DOHH2 (cell line): ENCODE results near the gene SLC37A1.

Experiments used
- H3F3A ChIP-seq: fragments of 200-600 bp; sonication (generic), shearing (Covaris generic); 2 replicates; pipeline ENCODE4 v1.6.0; 2016; ENCODE audit warnings: antibody characterized with exemption, mild to moderate bottlenecking; ENCODE audit not compliant: control insufficient read depth, insufficient read depth
- H3K27ac ChIP-seq: fragments of 200-600 bp; sonication (generic); 2 replicates; pipeline ENCODE4 v1.5.1; 2014; ENCODE audit warnings: low read depth, mild to moderate bottlenecking, low read length, moderate library complexity
- H3K27me3 ChIP-seq: fragments of 200-600 bp; sonication (generic); 2 replicates; pipeline ENCODE4 v1.6.1; 2014; ENCODE audit warnings: mild to moderate bottlenecking, low read length, mixed read lengths; ENCODE audit not compliant: control insufficient read depth
- H3K36me3 ChIP-seq: fragments of 200-600 bp; sonication (generic); 2 replicates; pipeline ENCODE4 v1.6.1; 2014; ENCODE audit warnings: mild to moderate bottlenecking, low read length, moderate library complexity, mixed read lengths; ENCODE audit not compliant: control insufficient read depth
- H3K4me1 ChIP-seq: fragments of 200-600 bp; sonication (generic); 2 replicates; pipeline ENCODE4 v1.6.1; 2014; ENCODE audit warnings: mild to moderate bottlenecking, low read length, mixed read lengths; ENCODE audit not compliant: control insufficient read depth
- H3K4me2 ChIP-seq: fragments of 200-600 bp; sonication (generic); 2 replicates; pipeline ENCODE4 v1.6.0; 2014; ENCODE audit warnings: mild to moderate bottlenecking, low read length, moderate library complexity
- H3K4me3 ChIP-seq: fragments of 200-600 bp; sonication (generic); 2 replicates; pipeline ENCODE4 v1.5.1; 2014; ENCODE audit warnings: mild to moderate bottlenecking, low read length, mixed read lengths
- H3K79me2 ChIP-seq: fragments of 200-600 bp; sonication (generic); 2 replicates; pipeline ENCODE4 v1.6.1; 2014; ENCODE audit warnings: mild to moderate bottlenecking, low read length, mixed read lengths; ENCODE audit not compliant: control insufficient read depth
- H3K9me2 ChIP-seq: fragments of 200-600 bp; sonication (generic); replicated peaks from 2 replicates; pipeline ENCODE4 v1.6.1; 2014; ENCODE audit warnings: mild to moderate bottlenecking, low read length, mixed read lengths; ENCODE audit not compliant: control insufficient read depth
- H3K9me3 ChIP-seq: fragments of 200-600 bp; sonication (generic); 2 replicates; pipeline ENCODE4 v1.6.1; 2014; ENCODE audit warnings: antibody characterized with exemption, low read length, mixed read lengths; ENCODE audit not compliant: control insufficient read depth, insufficient read depth
- H4K20me1 ChIP-seq: fragments of 200-600 bp; sonication (generic); 2 replicates; pipeline ENCODE4 v1.6.0; 2014; ENCODE audit warnings: low read depth, mild to moderate bottlenecking, antibody characterized with exemption, low read length, moderate library complexity; ENCODE audit not compliant: control insufficient read depth, insufficient read depth
- EZH2phosphoT487 ChIP-seq: fragments of 200-600 bp; sonication (generic); IDR thresholded peaks from 2 replicates; pipeline ENCODE4 v1.6.1; 2017; ENCODE audit warnings: borderline replicate concordance, mild to moderate bottlenecking, antibody characterized with exemption, low read length, moderate library complexity, mixed read lengths
- TF ChIP-seq, protein P1 (sequence below): fragments of 200-600 bp; sonication (generic); IDR thresholded peaks from one replicate; pipeline ENCODE4 v1.5.1; 2014; ENCODE audit warnings: antibody characterized with exemption, mild to moderate bottlenecking, low read depth, low read length; ENCODE audit not compliant: poor library complexity, severe bottlenecking

Gene SLC37A1

DNA sequence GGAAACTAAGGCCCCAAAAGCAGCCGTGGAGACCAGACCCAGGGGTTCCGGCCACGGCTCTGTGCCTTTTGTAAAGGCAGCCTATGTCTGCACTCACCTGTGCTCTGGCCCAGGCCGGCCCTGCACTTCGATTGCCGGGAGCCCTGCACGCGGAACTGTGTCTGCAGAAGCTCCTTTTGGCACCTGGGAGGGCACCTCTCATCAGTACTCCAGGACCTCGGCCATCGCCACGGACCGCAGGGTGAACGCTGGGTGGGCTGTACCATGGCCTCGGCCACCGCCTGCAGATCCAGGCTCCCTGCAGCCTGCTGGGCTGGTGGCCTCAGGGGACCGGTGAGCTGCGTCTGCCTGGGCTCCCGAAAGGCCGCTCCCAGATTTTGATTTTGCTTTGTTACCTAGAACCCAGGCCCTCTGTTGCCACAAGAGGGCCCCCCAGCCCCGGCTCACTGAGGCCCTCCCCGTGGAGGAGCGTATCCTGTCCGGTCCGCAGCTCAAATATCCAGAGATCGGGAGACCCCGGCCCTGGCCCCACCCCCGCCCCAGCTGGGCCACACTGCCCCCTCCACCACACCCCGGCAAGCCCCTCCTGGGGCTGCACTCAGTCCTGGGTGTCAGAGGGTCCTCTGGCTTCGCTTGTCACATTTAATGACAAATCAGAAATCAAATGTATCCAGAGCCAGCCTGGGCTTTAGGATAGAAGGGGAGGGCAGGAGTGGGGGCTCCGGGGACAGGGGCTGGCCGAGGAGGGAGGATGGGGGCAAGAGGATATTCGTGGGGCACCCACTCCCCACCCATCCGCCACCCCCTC lies 79.6 kb downstream of the SLC37A1 start:
- peak overlapping the region; percentile 18; the same call in 1 of the 2 replicates for H3K4me2 ChIP-seq
- no peaks in the 10 kb centered on the region for H3K9me3 ChIP-seq

DNA sequence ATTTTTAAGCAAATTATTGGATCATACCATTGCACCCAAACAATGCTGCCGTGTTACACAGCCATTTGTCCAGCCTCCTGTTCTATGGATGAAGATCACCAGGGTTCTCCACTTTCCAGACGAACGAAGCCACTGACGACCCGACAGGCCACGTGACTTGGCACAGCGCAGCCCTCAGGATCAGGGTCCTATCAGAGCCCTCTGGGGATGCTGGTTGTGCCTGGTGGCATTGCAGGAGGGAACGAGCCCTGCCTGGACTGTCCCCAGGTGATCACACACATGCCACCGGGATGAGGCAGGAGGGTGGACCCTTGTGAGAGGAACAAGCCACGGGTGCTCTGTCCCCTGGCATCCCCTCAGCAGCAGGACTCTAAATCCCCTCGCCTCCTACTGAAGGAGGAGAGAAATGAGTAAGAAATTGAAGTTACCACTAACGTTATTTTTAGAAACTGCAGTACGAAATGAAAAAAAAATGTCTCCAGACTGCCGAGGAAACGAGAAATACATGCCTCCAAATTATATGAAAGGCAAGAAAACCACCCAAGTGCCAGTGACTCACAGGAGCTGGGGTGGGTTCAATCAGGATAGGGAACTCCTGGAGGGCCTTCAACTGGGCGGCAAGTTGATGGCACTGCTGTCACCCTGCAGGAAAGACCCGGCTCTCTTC lies 81.1 kb downstream of the SLC37A1 start:
- H3K4me3 ChIP-seq, result no peak overlapping the region
- no peaks in the 10 kb centered on the region for H3F3A ChIP-seq
- H3K79me2 ChIP-seq, result no peaks in the 10 kb centered on the region
- no peaks in the 10 kb centered on the region for H3K9me3 ChIP-seq
- H3K4me2 ChIP-seq, result no peak overlapping the region
- H3K4me1 ChIP-seq, result peaks cover 18% of the 10 kb centered on the region
- peaks cover 11% of the 10 kb centered on the region; the same call in 1 of the 2 replicates for H3K27me3 ChIP-seq
- H3K36me3 ChIP-seq, result no peaks in the 10 kb centered on the region
- TF ChIP-seq EZH2phosphoT487, result no peak
- TF ChIP-seq, protein P1, sequence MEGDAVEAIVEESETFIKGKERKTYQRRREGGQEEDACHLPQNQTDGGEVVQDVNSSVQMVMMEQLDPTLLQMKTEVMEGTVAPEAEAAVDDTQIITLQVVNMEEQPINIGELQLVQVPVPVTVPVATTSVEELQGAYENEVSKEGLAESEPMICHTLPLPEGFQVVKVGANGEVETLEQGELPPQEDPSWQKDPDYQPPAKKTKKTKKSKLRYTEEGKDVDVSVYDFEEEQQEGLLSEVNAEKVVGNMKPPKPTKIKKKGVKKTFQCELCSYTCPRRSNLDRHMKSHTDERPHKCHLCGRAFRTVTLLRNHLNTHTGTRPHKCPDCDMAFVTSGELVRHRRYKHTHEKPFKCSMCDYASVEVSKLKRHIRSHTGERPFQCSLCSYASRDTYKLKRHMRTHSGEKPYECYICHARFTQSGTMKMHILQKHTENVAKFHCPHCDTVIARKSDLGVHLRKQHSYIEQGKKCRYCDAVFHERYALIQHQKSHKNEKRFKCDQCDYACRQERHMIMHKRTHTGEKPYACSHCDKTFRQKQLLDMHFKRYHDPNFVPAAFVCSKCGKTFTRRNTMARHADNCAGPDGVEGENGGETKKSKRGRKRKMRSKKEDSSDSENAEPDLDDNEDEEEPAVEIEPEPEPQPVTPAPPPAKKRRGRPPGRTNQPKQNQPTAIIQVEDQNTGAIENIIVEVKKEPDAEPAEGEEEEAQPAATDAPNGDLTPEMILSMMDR, result no peak
- H3K27ac ChIP-seq, result no peak overlapping the region
- H4K20me1 ChIP-seq, result no peaks in the 10 kb centered on the region
- H3K9me2 ChIP-seq, result no peaks in the 10 kb centered on the region

More for the DNA sequence above, 79.6 kb downstream of the SLC37A1 start:
- Histone ChIP-seq H3K79me2 (no peaks in the 10 kb centered on the region), H3K9me2 (no peaks in the 10 kb centered on the region), H4K20me1 (no peaks in the 10 kb centered on the region), H3F3A (no peaks in the 10 kb centered on the region), H3K27me3 (peaks cover 9% of the 10 kb centered on the region; the same call in 1 of the 2 replicates), H3K27ac (no peak overlapping the region), H3K36me3 (no peaks in the 10 kb centered on the region), H3K4me1 (peaks cover 18% of the 10 kb centered on the region), H3K4me3 (no peak overlapping the region)
- TF ChIP-seq, protein P1, result peak; percentile 82
- no peak for TF ChIP-seq EZH2phosphoT487

DNA sequence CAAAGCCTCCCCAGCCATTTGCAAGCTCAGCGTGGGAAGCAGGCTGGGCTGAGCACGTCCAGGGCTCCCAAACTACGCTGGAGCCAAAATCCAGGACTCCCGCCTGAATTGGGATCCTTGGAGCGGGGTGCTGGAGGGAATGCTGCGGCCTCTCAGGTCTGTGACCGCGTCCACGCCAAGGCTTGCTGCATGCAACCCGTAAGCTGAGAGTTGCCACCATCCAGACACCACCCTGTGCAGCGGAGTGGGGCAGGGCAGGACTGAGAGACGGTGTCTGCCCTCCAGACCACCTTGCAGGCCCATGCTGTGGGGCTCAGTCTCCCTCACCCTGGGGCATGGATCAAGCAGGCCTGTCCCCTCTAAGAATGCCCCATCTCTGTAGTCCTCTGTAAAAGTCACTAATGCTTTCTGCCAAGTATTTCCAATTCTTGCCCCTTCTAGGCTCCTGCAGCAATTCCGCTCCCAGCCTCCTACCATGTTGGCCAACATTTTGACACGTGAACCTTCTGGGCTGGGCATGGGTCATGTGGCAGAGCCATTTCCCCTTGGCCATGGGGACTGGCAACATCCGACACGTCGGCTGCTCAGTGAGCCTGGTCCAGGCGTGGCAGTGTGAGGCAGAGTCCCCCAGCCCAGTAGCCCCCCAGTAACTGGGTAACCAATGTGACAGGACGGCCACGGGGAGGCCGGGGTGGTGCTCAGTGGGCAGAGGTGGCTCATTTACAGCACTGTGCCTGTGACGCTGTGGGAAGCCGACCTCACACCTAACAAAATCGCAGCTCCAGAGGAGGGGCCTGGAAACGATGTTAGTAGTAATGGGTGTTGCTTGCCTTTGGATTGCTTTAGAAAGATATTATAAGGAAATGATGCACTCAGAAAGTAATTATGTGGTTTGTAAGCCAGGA lies 81.9 kb downstream of the SLC37A1 start:
- TF ChIP-seq EZH2phosphoT487, result no peak
- TF ChIP-seq, protein P1, result no peak
- H3K27me3 ChIP-seq, result peaks cover 14% of the 10 kb centered on the region
- no peaks in the 10 kb centered on the region for H3K36me3 ChIP-seq

More for the DNA sequence above, 81.9 kb downstream of the SLC37A1 start:
- Histone ChIP-seq H4K20me1 (no peaks in the 10 kb centered on the region), H3K4me3 (no peak overlapping the region), H3K4me2 (no peak overlapping the region), H3K27ac (no peak overlapping the region), H3K9me2 (no peaks in the 10 kb centered on the region), H3K9me3 (no peaks in the 10 kb centered on the region), H3K4me1 (peaks cover 14% of the 10 kb centered on the region), H3K79me2 (no peaks in the 10 kb centered on the region), H3F3A (no peaks in the 10 kb centered on the region)
